ENCODE data around the gene POC1A. TPM values are rescaled to one million over a fixed set of nuclear protein-coding genes. Genes with fewer than 3 reads are reported as not detected.

Gene POC1A
- total RNA-seq, 1 donor from 2014 or later, result 3.7 TPM

GRCh38 chr3:52195291-52195597, 41.0 kb upstream of the POC1A start:
- DNase-seq (ENCODE audit: low read depth) (no peak), FAIRE-seq (no peak)
- Mint-ChIP-seq H3K4me1 (ENCODE audit: low read depth, unreplicated experiment) (peaks cover 13% of the 10 kb centered on the region), H3K9me3 (ENCODE audit: unreplicated experiment) (no peaks in the 10 kb centered on the region), H3K36me3 (ENCODE audit: low read depth, unreplicated experiment) (peaks cover 8% of the 10 kb centered on the region), H3K27ac (ENCODE audit: unreplicated experiment) (no peak overlapping the region), H3K27me3 (ENCODE audit: low read depth, unreplicated experiment) (peaks cover 10% of the 10 kb centered on the region), H3K4me3 (ENCODE audit: unreplicated experiment) (no peak overlapping the region)
- Histone ChIP-seq H3K36me3 (ENCODE audit: insufficient read depth, low read length) (peaks cover 2% of the 10 kb centered on the region), H3K4me3 (ENCODE audit: insufficient read depth, low read depth, low read length) (no peak overlapping the region), H3K79me2 (ENCODE audit: insufficient read depth, low read length) (peaks cover 20% of the 10 kb centered on the region), H3K9me3 (ENCODE audit: insufficient read depth, low read depth, low read length) (no peaks in the 10 kb centered on the region), H4K20me1 (ENCODE audit: insufficient read depth, low read length) (peaks cover 12% of the 10 kb centered on the region), H2AFZ (ENCODE audit: low read depth, low read length) (no peak overlapping the region), H3K4me2 (ENCODE audit: low read length) (no peak overlapping the region), H3K27ac (ENCODE audit: low read depth, low read length) (no peak overlapping the region), H3K9ac (ENCODE audit: low read length) (no peak overlapping the region), H3K27me3 (ENCODE audit: insufficient read depth, low read length) (no peaks in the 10 kb centered on the region), H3K4me1 (ENCODE audit: insufficient read depth, low read length) (peaks cover 15% of the 10 kb centered on the region)
- TF ChIP-seq CTCF (IDR thresholded peaks at IDR 0.05; ENCODE audit: insufficient read depth, low read depth, low read length) (no peak), EZH2 (IDR thresholded peaks at IDR 0.05; ENCODE audit: insufficient read depth, low read length) (no peak)

GRCh38 chr3:52194485-52195290, 40.5 kb upstream of the POC1A start:
- H3K4me3 Mint-ChIP-seq (ENCODE audit: unreplicated experiment), result no peak overlapping the region
- no peaks in the 10 kb centered on the region for H3K9me3 ChIP-seq (ENCODE audit: insufficient read depth, low read depth, low read length)
- no peak overlapping the region for H3K27ac ChIP-seq (ENCODE audit: low read depth, low read length)
- no peaks in the 10 kb centered on the region for H3K36me3 ChIP-seq (ENCODE audit: insufficient read depth, low read length)
- H4K20me1 ChIP-seq (ENCODE audit: insufficient read depth, low read length), result peaks cover 12% of the 10 kb centered on the region
- H3K4me2 ChIP-seq (ENCODE audit: low read length), result no peak overlapping the region
- H3K27me3 ChIP-seq (ENCODE audit: insufficient read depth, low read length), result no peaks in the 10 kb centered on the region
- no peak overlapping the region for H3K9ac ChIP-seq (ENCODE audit: low read length)
- FAIRE-seq, result no peak
- H3K4me3 ChIP-seq (ENCODE audit: insufficient read depth, low read depth, low read length), result no peak overlapping the region
- H3K27ac Mint-ChIP-seq (ENCODE audit: unreplicated experiment), result no peak overlapping the region
- peaks cover 19% of the 10 kb centered on the region for H3K4me1 ChIP-seq (ENCODE audit: insufficient read depth, low read length)
- no peak overlapping the region for H2AFZ ChIP-seq (ENCODE audit: low read depth, low read length)
- H3K27me3 Mint-ChIP-seq (ENCODE audit: low read depth, unreplicated experiment), result peaks cover 10% of the 10 kb centered on the region
- H3K4me1 Mint-ChIP-seq (ENCODE audit: low read depth, unreplicated experiment), result peaks cover 11% of the 10 kb centered on the region
- TF ChIP-seq CTCF (IDR thresholded peaks at IDR 0.05; ENCODE audit: insufficient read depth, low read depth, low read length) (no peak), EZH2 (IDR thresholded peaks at IDR 0.05; ENCODE audit: insufficient read depth, low read length) (no peak)
- H3K79me2 ChIP-seq (ENCODE audit: insufficient read depth, low read length), result peaks cover 17% of the 10 kb centered on the region
- H3K36me3 Mint-ChIP-seq (ENCODE audit: low read depth, unreplicated experiment), result peaks cover 7% of the 10 kb centered on the region
- no peaks in the 10 kb centered on the region for H3K9me3 Mint-ChIP-seq (ENCODE audit: unreplicated experiment)
- no peak for DNase-seq (ENCODE audit: low read depth)

- Histone ChIP-seq H2AFZ (ENCODE audit: low read depth, low read length) (no peak overlapping the region), H3K79me2 (ENCODE audit: insufficient read depth, low read length) (peaks cover 1% of the 10 kb centered on the region), H3K4me3 (ENCODE audit: insufficient read depth, low read depth, low read length) (no peak overlapping the region), H3K4me2 (ENCODE audit: low read length) (no peak overlapping the region), H4K20me1 (ENCODE audit: insufficient read depth, low read length) (no peaks in the 10 kb centered on the region), H3K36me3 (ENCODE audit: insufficient read depth, low read length) (no peaks in the 10 kb centered on the region), H3K9me3 (ENCODE audit: insufficient read depth, low read depth, low read length) (no peaks in the 10 kb centered on the region), H3K27me3 (ENCODE audit: insufficient read depth, low read length) (no peaks in the 10 kb centered on the region), H3K27ac (ENCODE audit: low read depth, low read length) (no peak overlapping the region), H3K9ac (ENCODE audit: low read length) (no peak overlapping the region), H3K4me1 (ENCODE audit: insufficient read depth, low read length) (peaks cover 15% of the 10 kb centered on the region)
- Mint-ChIP-seq H3K9me3 (ENCODE audit: unreplicated experiment) (no peaks in the 10 kb centered on the region), H3K27me3 (ENCODE audit: low read depth, unreplicated experiment) (peaks cover 10% of the 10 kb centered on the region), H3K36me3 (ENCODE audit: low read depth, unreplicated experiment) (no peaks in the 10 kb centered on the region), H3K27ac (ENCODE audit: unreplicated experiment) (no peak overlapping the region), H3K4me1 (ENCODE audit: low read depth, unreplicated experiment) (peaks cover 4% of the 10 kb centered on the region), H3K4me3 (ENCODE audit: unreplicated experiment) (no peak overlapping the region)
- TF ChIP-seq EZH2 (IDR thresholded peaks at IDR 0.05; ENCODE audit: insufficient read depth, low read length), result no peak
- TF ChIP-seq CTCF (IDR thresholded peaks at IDR 0.05; ENCODE audit: insufficient read depth, low read depth, low read length), result no peak
- DNase-seq (ENCODE audit: low read depth) (no peak), FAIRE-seq (no peak)
Measured at GRCh38 chr3:52193065-52193464, 38.8 kb upstream of the POC1A start.
